Mesenchymal stem cell (in vitro differentiated cells and primary cell): ENCODE data around the gene OXSR1.
"Not testable (repeated sequence)": the region's sequence is repeated elsewhere in the genome, so short reads cannot be mapped to it uniquely, and the experiment has no call there.

ENCODE experiments used
- DNase-seq: peaks from one replicate; pipeline ENCODE4 v3.0.0-alpha.2; 2013
- H2AFZ ChIP-seq: one replicate; pipeline ENCODE4 v1.6.1; 2013; ENCODE audit warnings: low read depth, mild to moderate bottlenecking, control low read depth, inconsistent platforms, low read length, moderate library complexity
- H2AK5ac ChIP-seq: 2 replicates; pipeline ENCODE4 v1.6.1; 2013; ENCODE audit warnings: low read length, moderate library complexity, mild to moderate bottlenecking, inconsistent platforms; ENCODE audit not compliant: severe bottlenecking
- H2BK120ac ChIP-seq: one replicate; pipeline ENCODE4 v1.6.1; 2013; ENCODE audit warnings: low read depth, mild to moderate bottlenecking, inconsistent platforms, low read length, moderate library complexity
- H2BK12ac ChIP-seq, 2 experiments: one replicate each; pipeline ENCODE4 v1.6.1; 2013; ENCODE audit warnings: inconsistent platforms in 2 of 2, low read length in 2 of 2, mild to moderate bottlenecking in 2 of 2, moderate library complexity in 2 of 2, control low read depth in 1 of 2
- H2BK15ac ChIP-seq: one replicate; pipeline ENCODE4 v1.6.1; 2013; ENCODE audit warnings: mild to moderate bottlenecking, low read depth, inconsistent platforms; ENCODE audit not compliant: poor library complexity, severe bottlenecking
- H2BK5ac ChIP-seq: 2 replicates; pipeline ENCODE4 v1.6.1; 2013; ENCODE audit warnings: low read depth, mild to moderate bottlenecking, low read length, control low read depth, inconsistent platforms; ENCODE audit not compliant: poor library complexity, severe bottlenecking
- H3K14ac ChIP-seq, 2 experiments: one replicate each; pipeline ENCODE4 v1.6.1; 2013; ENCODE audit warnings: inconsistent platforms in 2 of 2, low read length in 2 of 2, control low read depth in 1 of 2, mild to moderate bottlenecking in 1 of 2, moderate library complexity in 1 of 2
- H3K18ac ChIP-seq, 2 experiments: one replicate each; pipeline ENCODE4 v1.6.1; 2013; ENCODE audit warnings: inconsistent platforms in 2 of 2, low read length in 2 of 2, control low read depth in 1 of 2, low read depth in 1 of 2, mild to moderate bottlenecking in 1 of 2
- H3K23ac ChIP-seq, 2 experiments: one replicate each; pipeline ENCODE4 v1.6.1; 2013; ENCODE audit warnings: inconsistent platforms in 2 of 2, low read length in 2 of 2, mild to moderate bottlenecking in 2 of 2, moderate library complexity in 2 of 2, control low read depth in 1 of 2
- H3K27ac ChIP-seq: 2 replicates; pipeline ENCODE4 v1.5.1; 2013; ENCODE audit warnings: mild to moderate bottlenecking, moderate library complexity, low read length, control low read depth, inconsistent platforms; ENCODE audit not compliant: poor library complexity, severe bottlenecking
- H3K27me3 ChIP-seq, 2 experiments: 2 replicates each; pipeline versions ENCODE4 v1.6.1 to v1.7.0; 2013; ENCODE audit warnings: low read length in 2 of 2, mild to moderate bottlenecking in 2 of 2, moderate library complexity in 2 of 2, control low read depth in 1 of 2, inconsistent platforms in 1 of 2; ENCODE audit not compliant: control insufficient read depth in 1 of 2, insufficient read depth in 1 of 2
- H3K36me3 ChIP-seq, 2 experiments: 2 replicates each; pipeline versions ENCODE4 v1.6.1 to v1.7.0; 2013; ENCODE audit warnings: low read length in 2 of 2, control low read depth in 1 of 2, inconsistent platforms in 1 of 2, low read depth in 1 of 2, mild to moderate bottlenecking in 1 of 2; ENCODE audit not compliant: insufficient read depth in 2 of 2, control insufficient read depth in 1 of 2
- H3K4ac ChIP-seq, 2 experiments: one replicate each; pipeline ENCODE4 v1.6.1; 2013; ENCODE audit warnings: inconsistent platforms in 2 of 2, low read length in 2 of 2, mild to moderate bottlenecking in 2 of 2, moderate library complexity in 2 of 2, control low read depth in 1 of 2, low read depth in 1 of 2
- H3K4me1 ChIP-seq: 2 replicates; pipeline ENCODE4 v1.6.1; 2013; ENCODE audit warnings: low read depth, low read length, control low read depth; ENCODE audit not compliant: control insufficient read depth, insufficient read depth
- H3K4me2 ChIP-seq: 2 replicates; pipeline ENCODE4 v1.6.1; 2013; ENCODE audit warnings: low read length, mild to moderate bottlenecking, inconsistent platforms; ENCODE audit not compliant: poor library complexity, severe bottlenecking
- H3K4me3 ChIP-seq, 2 experiments: 2 replicates each; pipeline versions ENCODE4 v1.5.1 to v1.7.0; 2013; ENCODE audit warnings: low read length in 2 of 2, mild to moderate bottlenecking in 2 of 2, control low read depth in 1 of 2, low read depth in 1 of 2; ENCODE audit not compliant: insufficient read depth in 1 of 2
- H3K79me1 ChIP-seq: replicated peaks from 2 replicates; pipeline ENCODE4 v1.6.1; 2013; ENCODE audit warnings: mild to moderate bottlenecking, control low read depth, low read length, inconsistent platforms; ENCODE audit not compliant: poor library complexity, severe bottlenecking
- H3K9ac ChIP-seq: 2 replicates; pipeline ENCODE4 v1.7.0; 2013; ENCODE audit warnings: mild to moderate bottlenecking, low read length, moderate library complexity
- H3K9me3 ChIP-seq: 2 replicates; pipeline ENCODE4 v1.7.0; 2013; ENCODE audit warnings: mild to moderate bottlenecking, low read length; ENCODE audit not compliant: control insufficient read depth
- H4K8ac ChIP-seq: one replicate; pipeline ENCODE4 v1.6.1; 2013; ENCODE audit warnings: inconsistent platforms, mild to moderate bottlenecking, low read length, moderate library complexity
- H4K91ac ChIP-seq: one replicate; pipeline ENCODE4 v1.6.1; 2013; ENCODE audit warnings: mild to moderate bottlenecking, low read length, inconsistent platforms
- WGBS: methylation state at CpG from one replicate; pipeline ENCODE4 v1.1.7; 2013; ENCODE audit warnings: mixed read lengths; 5-methylcytosine and 5-hydroxymethylcytosine counted together

OXSR1 gene

DNA sequence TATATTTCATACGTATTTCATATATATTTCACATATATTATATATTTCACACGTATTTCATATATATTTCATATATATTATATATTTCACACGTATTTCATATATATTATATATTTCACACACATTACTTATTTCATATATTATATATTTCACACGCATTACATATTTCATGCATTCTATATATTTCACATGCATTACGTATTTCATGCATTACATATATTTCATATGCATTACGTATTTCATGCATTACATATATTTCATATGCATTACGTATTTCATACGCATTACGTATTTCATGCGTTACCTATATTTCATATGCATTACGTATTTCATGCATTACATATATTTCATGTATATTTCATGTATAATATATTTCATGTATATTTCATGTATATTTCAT is 4.6 kb upstream of the OXSR1 start:
- DNase-seq, H2AFZ ChIP-seq, H2BK120ac ChIP-seq, H4K91ac ChIP-seq, H3K27me3 ChIP-seq, H3K36me3 ChIP-seq, H3K4me1 ChIP-seq, H3K9me3 ChIP-seq, H2BK15ac ChIP-seq, H3K14ac ChIP-seq, H3K4ac ChIP-seq, H2AK5ac ChIP-seq, H2BK5ac ChIP-seq, H3K4me2 ChIP-seq, H2BK12ac ChIP-seq, H4K8ac ChIP-seq, H3K18ac ChIP-seq, H3K23ac ChIP-seq, H3K4me3 ChIP-seq, H3K79me1 ChIP-seq, H3K9ac ChIP-seq, H3K27ac ChIP-seq: not testable (repeated sequence)
- 96% methylated on average over 9 of the region's 11 CpGs for WGBS

DNA sequence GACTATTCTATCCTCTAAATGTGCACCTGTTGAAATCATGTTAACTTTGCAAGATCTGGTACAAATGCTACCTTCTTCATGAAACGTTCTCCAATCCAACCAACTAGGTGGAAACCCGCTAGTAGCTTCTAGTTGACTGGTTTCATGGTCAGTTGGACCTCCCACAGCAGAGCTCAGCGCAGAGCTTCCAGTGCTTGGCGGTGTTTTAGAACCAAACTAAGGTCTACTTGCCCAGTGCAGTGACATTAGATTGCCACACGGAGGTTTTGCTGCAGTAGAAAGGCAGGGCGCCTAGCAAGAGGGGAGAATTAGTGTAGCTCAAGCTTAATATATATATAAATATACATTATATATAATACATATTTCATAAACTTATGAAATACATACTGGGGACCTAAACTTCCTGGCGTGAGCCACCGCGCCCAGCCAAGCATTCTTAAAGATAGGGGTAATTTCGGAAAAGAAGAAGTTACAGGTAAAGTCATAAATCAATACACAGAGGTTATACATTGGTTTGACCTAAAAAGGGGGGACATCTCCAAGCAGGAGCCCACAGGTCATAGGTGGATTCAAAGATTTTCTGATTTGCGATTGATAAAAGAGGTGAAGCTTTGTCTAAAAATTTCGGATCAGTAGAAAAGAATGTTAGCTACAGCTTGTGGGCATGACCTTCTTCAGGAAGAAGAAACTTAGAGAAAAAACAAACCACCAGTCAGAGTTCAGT is 2.1 kb upstream of the OXSR1 start:
- DNase-seq, result peak; percentile 23
- Histone ChIP-seq H4K8ac (no peak overlapping the region), H2AFZ (no peak overlapping the region), H3K4me3 (no peak overlapping the region), H3K27me3 (no peaks in the 10 kb centered on the region), H4K91ac (no peak overlapping the region), H2BK15ac (no peak overlapping the region), H3K4me1 (peaks cover 2% of the 10 kb centered on the region), H2BK12ac (no peak overlapping the region), H3K4ac (no peak overlapping the region), H3K18ac (no peak overlapping the region), H3K4me2 (no peak overlapping the region), H3K9me3 (no peaks in the 10 kb centered on the region), H3K23ac (no peak overlapping the region), H3K79me1 (peaks cover 3% of the 10 kb centered on the region), H3K14ac (no peak overlapping the region), H3K27ac (no peak overlapping the region), H3K36me3 (no peaks in the 10 kb centered on the region), H2BK120ac (no peak overlapping the region), H2AK5ac (no peak overlapping the region), H3K9ac (no peak overlapping the region), H2BK5ac (no peak overlapping the region)
- 92% methylated on average over 10 of the region's 12 CpGs for WGBS

DNA sequence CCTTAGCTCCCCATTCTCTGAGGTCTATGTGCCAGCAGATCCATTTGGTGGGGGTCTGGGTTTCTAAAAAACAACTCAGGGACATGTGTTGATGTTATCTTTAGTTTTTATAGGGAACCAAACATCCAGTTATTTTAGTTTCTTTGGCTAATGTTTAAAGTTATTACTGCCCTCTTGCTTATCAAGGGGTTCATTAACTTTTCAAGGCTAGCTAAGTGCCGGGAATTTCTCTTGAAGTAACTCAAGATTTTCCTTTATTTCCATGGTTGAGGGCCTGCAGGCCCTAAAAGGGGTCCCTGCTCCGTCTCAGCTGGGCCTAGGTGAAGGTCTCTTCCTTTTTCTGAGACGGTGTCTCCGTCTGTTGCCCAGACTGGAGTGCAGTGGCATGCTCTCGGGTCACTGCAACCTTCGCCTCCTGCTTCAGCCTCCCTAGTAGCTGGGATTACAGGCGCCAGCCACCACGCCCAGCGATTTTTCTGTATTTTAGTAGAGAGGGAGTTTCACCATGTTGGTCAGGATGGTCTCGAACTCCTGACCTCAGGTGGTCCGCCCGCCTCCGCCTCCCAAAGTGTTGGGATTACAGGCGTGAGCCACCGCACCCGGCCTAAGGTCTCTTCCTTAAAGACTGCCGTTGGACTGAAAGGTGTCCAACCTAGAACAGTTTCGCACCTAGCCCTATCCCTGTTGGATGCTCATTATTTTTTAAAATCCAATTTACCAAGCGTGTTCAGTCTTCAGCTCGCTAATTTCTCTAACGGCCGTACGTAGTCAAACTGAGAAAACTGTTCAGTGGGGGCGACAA is 1.3 kb upstream of the OXSR1 start:
- H3K4me2 ChIP-seq, result peak overlapping the region; percentile 84
- no peak for DNase-seq
- H3K4me3 ChIP-seq, result peak overlapping the region; percentile 69 to 89
- no peaks in the 10 kb centered on the region for H3K27me3 ChIP-seq
- H2BK12ac ChIP-seq, result peak overlapping the region in 1 of 2 experiments; percentile 83
- H4K8ac ChIP-seq, result peak overlapping the region; percentile 87
- H4K91ac ChIP-seq, result no peak overlapping the region
- H3K9me3 ChIP-seq, result no peaks in the 10 kb centered on the region
- no peak overlapping the region for H3K14ac ChIP-seq
- H2BK120ac ChIP-seq, result no peak overlapping the region
- peaks cover 3% of the 10 kb centered on the region for H3K79me1 ChIP-seq
- H3K23ac ChIP-seq, result no peak overlapping the region
- no peak overlapping the region for H2BK5ac ChIP-seq
- H3K4me1 ChIP-seq, result peaks cover 2% of the 10 kb centered on the region
- H3K27ac ChIP-seq, result peak overlapping the region; percentile 44
- H3K36me3 ChIP-seq, result no peaks in the 10 kb centered on the region
- H2AFZ ChIP-seq, result no peak overlapping the region
- H3K18ac ChIP-seq, result peak overlapping the region in 1 of 2 experiments; percentile 37
- H3K4ac ChIP-seq, result peak overlapping the region; percentile 3 to 63
- no peak overlapping the region for H2BK15ac ChIP-seq
- WGBS, result 79% methylated on average over 24 of the region's 24 CpGs
- H3K9ac ChIP-seq, result peak overlapping the region; percentile 94
- H2AK5ac ChIP-seq, result peak overlapping the region; percentile 21

GRCh38 chr3:38164643-38164951 is 740 bp upstream of the OXSR1 start:
- Histone ChIP-seq H3K23ac (no peak overlapping the region), H3K4ac (peak overlapping the region; percentile 3 to 63), H3K79me1 (peaks cover 3% of the 10 kb centered on the region), H3K4me1 (peaks cover 6% of the 10 kb centered on the region), H4K91ac (no peak overlapping the region), H3K9me3 (no peaks in the 10 kb centered on the region), H3K27ac (peak overlapping the region; percentile 44), H2BK12ac (peak overlapping the region in 1 of 2 experiments; percentile 49), H4K8ac (peak overlapping the region; percentile 87), H3K9ac (peak overlapping the region; percentile 94), H3K36me3 (no peaks in the 10 kb centered on the region), H2BK120ac (no peak overlapping the region), H2BK15ac (no peak overlapping the region), H2AFZ (no peak overlapping the region), H3K18ac (peak overlapping the region; percentile 37 to 80), H2BK5ac (no peak overlapping the region), H3K27me3 (no peaks in the 10 kb centered on the region), H3K4me2 (peak overlapping the region; percentile 84), H3K4me3 (peak overlapping the region; percentile 69 to 89), H3K14ac (no peak overlapping the region), H2AK5ac (peak overlapping the region; percentile 21)
- DNase-seq, result no peak
- WGBS, result 7% methylated on average over 17 of the region's 17 CpGs
